ENCODE results near the gene GPR61.

GPR61 gene, protein sequence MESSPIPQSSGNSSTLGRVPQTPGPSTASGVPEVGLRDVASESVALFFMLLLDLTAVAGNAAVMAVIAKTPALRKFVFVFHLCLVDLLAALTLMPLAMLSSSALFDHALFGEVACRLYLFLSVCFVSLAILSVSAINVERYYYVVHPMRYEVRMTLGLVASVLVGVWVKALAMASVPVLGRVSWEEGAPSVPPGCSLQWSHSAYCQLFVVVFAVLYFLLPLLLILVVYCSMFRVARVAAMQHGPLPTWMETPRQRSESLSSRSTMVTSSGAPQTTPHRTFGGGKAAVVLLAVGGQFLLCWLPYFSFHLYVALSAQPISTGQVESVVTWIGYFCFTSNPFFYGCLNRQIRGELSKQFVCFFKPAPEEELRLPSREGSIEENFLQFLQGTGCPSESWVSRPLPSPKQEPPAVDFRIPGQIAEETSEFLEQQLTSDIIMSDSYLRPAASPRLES

GRCh38 chr1:109539676-109540075, at the start of gene GPR61:
GPR61 (plus strand) TSS chr1:109539872; CDS start chr1:109543023, 3,151 bp downstream.
- no peak for DNase-seq (ENCODE audit: low spot score)

- DNase-seq (ENCODE audit: low spot score): peak; percentile 81
Measured at GRCh38 chr1:109490029-109490933, 49.4 kb upstream of the GPR61 start.

- DNase-seq (ENCODE audit: low spot score): no peak
Measured at GRCh38 chr1:109490934-109491302, 48.8 kb upstream of the GPR61 start.

DNA sequence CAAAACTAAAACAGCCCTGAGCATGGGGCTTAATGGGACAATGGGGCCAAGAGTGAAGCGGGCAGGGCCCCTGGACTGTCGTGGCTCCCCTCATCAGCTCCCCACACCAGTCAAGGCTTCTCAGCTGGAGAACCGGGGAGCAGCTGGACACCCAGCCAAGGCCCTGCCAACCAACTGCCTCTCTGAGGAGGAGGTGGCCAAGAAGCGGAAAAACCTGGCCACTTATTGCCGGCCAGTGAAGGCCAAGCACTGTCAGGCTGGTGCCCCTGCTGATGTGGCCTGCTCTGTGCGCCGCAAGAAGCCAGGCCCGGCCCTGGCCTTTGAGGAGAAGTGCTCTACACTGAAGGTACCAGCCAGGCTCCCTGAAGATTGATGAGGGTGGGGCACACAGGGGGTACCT, 48.3 kb upstream of the GPR61 start:
- DNase-seq (ENCODE audit: low spot score): no peak

DNA sequence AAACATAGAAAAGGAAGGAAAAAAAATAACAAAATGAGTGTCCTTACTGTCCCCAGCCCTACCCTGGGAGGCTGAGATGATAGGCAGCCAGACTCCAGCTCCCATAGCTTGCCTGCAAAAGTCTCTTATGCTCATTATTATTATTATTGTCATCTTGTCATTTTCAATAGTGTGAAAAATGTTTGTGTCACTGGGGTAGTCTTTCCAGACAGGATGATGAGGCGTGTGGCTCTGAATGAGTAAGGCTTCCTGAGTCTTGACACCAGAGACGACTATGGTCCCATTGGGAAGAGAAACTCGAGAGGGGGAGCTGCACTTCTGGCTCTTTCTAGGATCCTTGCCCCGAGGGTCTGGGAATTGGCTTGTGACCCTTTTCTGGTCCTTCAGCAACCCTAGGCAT, 46.9 kb upstream of the GPR61 start:
- DNase-seq (ENCODE audit: low spot score): no peak

DNA sequence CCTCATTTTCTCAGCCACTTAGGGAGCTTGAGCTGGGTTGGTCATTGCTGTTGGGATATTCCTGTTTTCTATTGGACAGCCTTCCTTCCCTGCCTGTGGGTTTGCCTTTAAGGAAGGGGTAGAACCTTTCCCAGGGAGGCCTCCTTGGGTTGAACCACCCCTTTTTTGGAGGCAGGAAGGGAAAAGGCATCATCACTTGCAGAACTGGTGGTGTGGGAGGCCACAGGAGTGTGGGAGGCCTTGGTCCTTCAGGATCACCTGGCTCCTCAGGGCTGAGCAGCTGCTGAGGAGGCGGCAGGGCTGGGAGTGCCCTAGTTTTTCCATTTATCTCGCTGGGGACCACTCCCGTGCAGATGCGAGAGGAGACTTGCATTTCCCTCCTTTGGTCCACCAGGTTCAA, 46.4 kb upstream of the GPR61 start:
- DNase-seq (ENCODE audit: low spot score): no peak

DNA sequence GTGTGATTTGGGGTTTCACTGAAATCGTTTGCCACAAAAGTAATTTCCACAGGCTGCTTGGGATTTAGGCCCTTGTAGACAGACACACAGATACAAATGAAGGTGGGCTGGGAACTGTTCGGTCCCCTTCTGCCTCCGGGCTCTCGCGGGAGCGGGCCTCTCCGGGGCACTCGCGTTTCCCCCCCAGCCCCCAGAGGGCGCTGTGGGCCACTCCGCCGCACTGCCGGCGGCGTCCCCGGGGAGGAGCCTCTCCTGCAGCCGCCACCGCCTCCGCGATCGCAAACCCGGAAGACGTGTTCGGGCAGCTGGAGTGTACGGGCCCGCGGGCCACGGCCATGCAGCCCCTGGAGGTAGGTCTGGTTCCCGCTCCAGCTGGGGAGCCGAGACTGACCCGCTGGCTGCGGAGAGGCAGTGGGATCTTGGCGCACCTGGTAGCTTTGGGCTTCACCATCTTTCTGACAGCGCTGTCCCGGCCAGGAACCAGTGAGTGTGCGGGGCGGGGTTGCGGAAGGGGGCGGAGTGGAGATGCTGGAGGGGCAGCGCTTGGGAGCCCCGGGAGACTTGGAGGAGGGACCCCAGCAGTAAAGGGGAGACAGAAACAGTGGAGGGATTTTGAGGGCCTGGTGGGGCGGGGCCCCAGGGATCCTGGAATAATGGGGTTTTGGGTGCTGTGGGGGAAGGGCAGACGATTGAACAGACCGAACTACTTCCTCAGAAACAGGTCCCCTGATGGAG, 45.7 kb upstream of the GPR61 start, which contains the start of gene CYB561D1:
Gene CYB561D1 (plus strand): TSS at position 290 of the 735 bp plus-strand sequence. CDS start 46 bp downstream, at position 336.
- DNase-seq (ENCODE audit: low spot score): peak; percentile 88

DNA sequence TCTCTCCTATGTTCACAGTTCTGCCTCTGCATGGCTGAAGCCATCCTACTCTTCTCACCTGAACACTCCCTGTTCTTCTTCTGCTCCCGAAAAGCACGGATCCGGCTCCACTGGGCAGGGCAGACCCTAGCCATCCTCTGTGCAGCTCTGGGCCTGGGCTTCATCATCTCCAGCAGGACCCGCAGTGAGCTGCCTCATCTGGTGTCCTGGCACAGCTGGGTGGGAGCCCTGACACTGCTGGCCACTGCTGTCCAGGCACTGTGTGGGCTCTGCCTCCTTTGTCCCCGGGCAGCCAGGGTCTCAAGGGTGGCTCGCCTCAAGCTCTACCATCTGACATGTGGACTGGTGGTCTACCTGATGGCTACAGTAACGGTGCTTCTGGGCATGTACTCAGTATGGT, 43.9 kb upstream of the GPR61 start:
- no peak for DNase-seq (ENCODE audit: low spot score)

DNA sequence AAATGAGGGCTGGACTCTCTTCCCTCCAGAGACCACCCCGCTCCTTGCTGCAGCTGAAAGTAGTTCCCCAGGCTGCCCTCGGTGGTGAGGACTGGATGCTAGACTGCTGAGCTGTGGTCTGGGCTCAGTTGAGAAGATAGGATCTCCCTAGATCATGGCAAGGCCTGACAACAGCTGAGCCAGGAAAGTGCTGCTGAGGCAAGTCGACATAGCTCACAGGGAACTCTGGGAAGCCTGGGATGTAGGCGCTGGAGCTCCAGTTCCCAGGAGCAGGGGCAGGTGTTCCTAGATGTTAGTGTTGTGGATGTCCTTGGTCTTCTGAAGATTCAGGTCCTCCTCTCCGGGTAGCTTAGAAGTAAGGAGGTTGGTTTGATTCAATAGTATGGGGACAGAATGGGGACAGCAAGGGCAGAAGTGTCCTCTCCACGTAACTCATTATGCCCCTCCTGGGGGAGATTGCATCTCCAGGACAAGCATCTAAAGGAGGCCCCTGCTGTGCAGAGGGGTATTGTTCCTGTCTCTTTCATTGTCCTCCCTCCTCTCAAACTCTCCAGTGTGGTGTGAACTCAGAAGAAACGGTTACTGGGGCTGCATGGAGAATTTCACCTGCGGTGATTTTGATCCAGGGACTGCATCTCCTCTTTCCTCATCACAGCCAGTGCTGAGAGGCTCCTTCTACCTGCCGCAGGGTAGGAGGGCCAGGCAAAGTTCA, 42.1 kb upstream of the GPR61 start:
- DNase-seq (ENCODE audit: low spot score): no peak

DNA sequence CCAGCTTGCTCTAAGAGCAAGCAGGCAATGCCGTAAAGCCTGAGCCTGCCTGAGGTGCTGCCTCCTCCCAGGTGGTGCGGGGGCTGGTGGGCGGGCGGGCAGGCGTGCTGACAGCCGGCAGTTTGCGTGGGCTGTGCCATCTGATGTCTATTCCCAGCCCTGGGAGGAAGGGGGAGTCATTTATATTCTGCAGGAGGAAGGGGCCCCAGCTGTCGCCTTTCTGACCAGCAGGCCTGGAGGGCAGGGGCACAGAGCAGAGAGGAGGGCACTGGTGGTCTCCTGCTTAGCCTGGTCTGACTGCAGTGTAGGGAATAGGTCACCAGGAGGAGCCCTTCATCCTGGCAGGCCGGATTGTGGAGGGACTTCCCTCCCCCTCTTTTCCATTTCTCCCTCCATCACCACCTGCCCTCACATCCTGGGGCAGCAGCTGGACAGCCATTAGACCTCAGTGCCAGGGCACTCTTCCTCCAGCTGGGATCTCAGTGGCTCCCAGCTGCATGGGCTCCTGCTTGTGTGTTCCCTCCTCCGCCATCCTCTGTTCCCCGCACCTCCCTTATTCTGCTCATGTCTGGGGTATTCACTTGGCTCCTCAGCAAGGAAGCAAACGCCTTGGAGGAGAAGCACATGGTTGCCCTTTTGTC, 41.4 kb upstream of the GPR61 start:
- peak; percentile 43 for DNase-seq (ENCODE audit: low spot score)

GRCh38 chr1:109499081-109499480, 40.6 kb upstream of the GPR61 start:
- no peak for DNase-seq (ENCODE audit: low spot score)

- DNase-seq (ENCODE audit: low spot score): peak; percentile 36
Measured at GRCh38 chr1:109499661-109500536, 39.8 kb upstream of the GPR61 start.

GRCh38 chr1:109500941-109501381, 38.7 kb upstream of the GPR61 start:
- DNase-seq (ENCODE audit: low spot score): no peak

DNA sequence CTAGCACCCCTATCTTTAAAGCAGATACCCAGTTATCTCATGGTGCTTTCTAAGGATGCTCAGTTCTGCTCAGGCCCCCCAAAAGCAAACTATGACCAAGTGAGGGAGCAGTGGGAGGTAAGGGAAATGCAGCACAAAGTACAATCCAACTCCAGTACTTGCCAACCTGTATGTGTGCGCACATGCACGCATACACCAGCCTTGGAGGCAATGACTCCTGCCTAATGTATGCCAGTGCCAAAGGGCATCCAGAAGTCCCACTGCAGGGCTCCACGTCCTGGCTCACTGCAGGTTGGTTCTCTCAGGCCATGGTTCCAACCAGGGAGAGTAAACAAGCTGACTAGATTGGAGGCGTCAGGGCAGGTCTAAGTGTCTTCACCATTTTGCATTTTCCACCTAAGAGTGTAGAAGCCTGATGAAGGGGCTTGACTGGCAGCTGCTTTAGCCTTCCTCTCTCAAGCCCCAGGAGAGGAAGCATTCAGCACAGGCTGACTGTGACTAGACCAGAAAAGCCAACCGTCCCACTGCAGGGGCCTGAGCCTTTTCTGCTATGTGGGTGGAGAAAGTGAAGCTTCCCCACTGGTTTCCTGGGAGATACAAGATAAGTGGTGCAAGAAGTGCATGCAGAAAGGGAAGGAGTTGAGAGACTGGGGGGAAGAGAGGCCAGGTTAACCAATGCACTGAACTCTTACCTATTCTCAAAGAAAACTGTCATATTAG, 37.9 kb upstream of the GPR61 start:
- no peak for DNase-seq (ENCODE audit: low spot score)

DNA sequence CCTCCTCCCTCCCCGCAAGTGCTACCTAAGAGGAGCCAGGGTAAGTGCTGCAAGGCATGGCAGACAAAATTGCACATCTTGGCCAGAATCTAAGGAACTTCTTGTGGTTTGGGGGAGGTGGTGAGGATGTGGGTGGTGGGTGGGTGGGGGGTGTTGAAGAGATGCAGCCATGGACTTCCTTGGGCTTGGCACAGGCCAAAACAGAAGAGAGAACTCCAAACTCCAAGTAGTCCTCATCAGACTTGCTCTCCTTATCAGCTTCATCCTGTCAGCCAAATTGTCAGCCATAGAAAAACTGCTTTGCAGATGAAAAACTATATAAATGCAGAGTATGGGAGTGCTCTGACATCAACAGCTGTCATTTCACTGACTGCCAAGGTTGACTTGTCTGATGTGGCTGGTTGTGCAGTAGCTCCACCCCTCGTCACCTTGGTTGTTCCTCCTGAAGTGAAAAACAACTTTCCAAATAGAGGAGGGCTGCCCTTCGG, 37.3 kb upstream of the GPR61 start:
- DNase-seq (ENCODE audit: low spot score): no peak

GRCh38 chr1:109503935-109504334, 35.7 kb upstream of the GPR61 start:
- DNase-seq (ENCODE audit: low spot score): no peak

DNA sequence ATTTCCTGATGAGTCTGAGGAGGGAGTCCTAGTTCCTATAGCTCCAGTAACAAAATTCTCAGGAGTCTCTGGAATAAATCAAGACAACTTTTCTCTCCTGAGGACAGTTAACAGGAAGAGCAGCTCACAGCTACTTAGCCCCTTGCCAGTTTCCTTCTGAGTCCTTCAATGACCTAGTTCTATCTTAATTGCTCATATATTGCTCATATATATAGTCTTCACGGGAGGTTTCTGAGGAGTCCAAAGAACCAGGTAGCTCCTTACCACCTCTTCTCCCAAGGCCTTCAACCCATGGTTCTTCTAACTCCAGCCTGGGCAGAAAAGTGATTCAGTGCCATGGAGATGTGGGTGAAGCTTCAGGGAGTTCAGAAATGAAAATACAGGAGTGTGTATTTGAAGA, 34.7 kb upstream of the GPR61 start:
- DNase-seq (ENCODE audit: low spot score): no peak

DNA sequence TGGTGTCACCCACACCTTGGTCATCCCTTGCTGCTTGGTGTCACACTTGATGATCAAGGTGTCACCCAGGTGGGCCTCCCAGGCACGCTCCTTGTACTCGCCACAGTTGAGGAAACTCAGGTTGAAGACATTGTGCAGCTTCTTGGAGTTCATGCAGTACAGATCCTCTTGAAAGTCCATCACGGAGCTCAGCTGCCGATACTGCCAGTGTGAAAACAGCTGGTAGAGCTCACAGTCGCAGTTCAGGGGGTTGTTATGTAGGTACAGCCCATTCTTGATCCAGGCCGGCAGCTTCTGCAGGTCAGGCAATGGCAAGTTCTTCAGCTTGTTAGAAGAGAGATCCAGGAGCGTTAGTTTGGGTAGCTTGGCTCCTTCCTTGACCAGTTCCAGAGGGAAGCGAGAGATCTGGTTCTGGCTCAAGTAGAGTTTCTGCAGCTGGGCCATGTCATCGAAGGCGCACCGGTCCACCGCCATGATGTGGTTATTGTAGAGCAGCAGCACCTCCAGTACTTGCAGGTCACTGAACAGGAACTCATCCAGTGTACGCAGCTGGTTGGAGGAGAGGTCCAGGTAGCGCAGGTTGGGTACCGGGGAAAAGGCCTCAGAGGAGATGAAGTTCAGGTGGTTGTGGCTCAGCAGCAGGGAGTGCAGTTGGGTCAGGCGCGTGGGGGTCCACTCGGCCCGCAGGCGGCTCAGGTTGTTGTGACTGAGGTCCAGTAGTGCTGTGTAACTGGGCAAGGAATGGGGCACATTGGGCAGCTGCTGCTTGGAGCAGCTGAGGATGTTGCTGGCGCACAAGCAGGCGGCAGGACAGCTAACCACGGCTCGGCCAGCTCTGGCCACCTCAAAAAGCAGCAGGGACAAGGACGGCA, 31.4 kb upstream of the GPR61 start:
- no peak for DNase-seq (ENCODE audit: low spot score)
